HG03558 (cell line): Measurements from ENCODE around the gene GBE1.

Source experiments
- ATAC-seq: cut with Tn5 transposase; IDR thresholded peaks from one replicate; pipeline ENCODE4 v1.9.1; 2021; ENCODE audit warnings: moderate number of reproducible peaks; ENCODE audit not compliant: unreplicated experiment; ENCODE audit errors: extremely low read depth

GBE1 gene

DNA sequence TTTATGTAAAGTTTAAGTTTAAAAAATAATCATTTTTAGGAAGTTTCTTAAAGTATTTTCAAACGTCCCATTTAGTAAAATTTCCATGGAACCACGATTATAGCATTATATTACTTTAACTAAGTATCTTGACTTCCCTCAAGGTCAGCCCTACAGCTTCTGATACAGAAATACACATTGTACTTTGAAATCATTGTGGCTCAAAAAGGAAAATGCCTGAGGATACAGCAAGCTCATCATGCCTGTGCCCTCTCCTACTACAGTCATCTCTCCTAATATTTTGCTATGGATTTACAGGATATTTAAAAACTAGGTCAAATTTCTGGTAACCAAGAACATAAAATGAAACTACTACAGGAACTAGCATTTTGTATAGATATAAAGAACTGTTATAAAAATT lies 51.8 kb downstream of the GBE1 start:
- no peak for ATAC-seq

DNA sequence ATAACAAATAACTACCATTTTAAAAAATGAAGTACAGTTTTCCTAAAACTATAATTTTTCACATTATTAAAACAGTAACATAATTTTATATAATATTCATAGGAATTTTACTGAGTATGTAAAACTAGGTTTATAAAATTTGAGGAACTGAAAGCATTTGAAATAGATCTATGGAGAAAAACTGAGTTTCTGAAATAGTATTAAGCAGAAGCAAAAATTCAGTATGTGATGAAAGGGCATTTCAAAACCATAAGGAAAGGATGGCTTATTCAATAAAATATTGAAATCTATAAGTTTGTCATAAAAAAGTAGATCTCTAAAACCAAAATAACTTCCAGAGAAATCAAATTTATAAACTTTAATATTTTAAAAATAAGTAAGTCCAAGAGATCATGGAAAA lies 53.4 kb downstream of the GBE1 start:
- no peak for ATAC-seq

DNA sequence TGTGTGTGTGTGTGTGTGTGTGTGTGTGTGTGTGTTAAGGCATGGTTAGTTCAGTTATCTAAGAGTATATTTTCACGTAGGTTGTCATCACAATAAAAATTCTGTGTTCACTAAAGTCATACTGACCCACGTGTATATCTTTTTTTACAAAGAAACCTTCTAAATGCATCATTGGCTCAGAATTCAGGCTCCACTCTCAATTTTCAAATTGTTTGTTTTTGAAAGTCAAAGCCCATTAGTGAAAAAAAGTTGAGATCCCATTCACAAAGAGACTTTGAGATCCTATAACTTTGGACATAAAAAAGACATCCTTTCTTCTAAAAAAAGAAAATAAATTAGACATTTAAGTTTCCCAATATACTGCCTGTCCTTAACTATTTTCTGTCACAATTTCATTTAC lies 59.3 kb downstream of the GBE1 start:
- ATAC-seq = no peak

DNA sequence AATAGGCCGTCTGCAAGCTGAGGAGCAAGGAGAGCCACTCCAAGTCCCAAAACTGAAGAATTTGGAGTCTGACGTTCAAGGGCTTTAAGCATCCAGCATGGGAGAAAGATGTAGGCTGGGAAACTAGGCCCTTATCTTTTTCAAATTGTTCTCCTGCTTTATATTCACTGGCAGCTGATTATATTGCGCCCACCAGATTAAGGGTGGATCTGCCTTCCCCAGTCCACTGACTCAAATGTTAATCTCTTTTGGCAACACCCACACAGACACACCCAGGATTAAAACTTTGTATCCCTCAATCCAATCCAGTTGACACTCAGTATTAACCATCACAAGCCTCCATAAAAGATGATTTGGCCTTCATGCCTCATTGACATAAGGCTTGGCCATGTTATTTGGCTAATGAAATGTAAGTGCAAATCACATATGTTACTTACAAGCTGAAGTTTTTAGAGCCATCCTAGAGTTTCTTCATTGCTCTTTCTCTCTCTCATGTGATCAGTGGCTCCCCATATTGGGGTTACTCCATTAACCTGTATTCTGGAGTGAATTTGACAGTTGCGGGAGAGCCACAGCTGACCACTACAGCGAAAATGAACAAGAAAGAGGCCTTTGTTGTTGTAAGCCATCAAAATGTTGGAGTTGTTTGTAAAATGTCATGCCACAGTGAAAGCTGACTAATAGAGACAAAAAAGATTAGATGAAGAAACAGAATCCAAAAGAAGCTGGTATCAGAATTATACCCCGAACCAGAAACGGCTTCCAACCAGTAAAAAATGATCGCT lies 61.7 kb downstream of the GBE1 start:
- ATAC-seq = no peak

DNA sequence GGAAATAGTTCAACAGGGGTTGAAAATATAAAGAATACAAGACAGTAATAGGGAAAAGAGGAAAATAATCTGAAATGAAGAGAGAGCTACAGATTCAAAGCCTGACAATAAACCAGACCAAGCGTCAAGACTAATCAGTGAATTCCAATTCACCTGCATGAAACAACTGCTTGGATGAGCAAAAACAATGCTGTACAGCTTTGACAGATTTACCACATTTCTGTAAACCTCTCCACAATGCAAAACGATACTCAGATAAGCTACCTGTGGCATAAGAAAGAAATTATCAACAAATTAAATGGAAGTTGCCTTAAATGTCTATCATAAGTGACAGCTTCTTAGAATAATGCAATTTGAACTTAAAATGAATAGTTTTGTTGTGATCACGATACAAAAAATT lies 65.4 kb downstream of the GBE1 start:
- no peak for ATAC-seq

DNA sequence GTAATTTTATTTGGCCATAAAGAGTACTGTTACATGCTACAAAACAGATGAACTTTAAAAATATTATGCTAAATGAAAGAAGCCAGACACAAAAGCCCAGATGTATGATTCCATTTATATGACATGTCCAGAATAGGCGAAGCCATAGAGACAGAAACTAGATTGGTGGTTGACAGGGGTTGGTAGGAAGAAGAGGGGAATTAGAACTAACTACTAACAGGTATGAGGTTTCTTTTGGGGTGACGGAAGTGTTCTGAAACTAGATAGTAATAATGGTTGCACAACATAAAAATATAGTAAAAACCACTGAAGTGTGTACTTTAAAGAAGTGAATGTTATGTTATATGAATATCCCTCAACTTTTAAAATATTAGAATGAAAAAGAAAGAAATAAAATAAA lies 66.1 kb downstream of the GBE1 start:
- no peak for ATAC-seq

DNA sequence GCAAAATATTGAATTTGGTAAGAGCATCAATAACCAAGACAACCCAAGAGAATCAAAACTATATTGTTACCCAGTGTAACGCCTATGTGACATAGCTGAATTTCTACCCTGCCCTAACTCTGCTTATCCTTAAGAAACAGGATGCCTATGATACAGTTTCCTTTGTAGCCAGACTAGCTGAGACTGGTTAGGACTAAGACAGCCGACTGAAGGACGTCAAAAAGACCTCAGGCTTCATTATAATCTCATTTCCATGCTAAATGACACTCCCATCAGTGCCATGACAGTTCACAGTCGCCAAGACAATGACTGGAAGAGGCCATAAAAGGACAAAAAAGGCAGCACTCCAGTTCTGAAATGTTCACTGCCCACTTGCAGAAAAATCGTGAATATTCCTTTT lies 66.8 kb downstream of the GBE1 start:
- no peak for ATAC-seq

DNA sequence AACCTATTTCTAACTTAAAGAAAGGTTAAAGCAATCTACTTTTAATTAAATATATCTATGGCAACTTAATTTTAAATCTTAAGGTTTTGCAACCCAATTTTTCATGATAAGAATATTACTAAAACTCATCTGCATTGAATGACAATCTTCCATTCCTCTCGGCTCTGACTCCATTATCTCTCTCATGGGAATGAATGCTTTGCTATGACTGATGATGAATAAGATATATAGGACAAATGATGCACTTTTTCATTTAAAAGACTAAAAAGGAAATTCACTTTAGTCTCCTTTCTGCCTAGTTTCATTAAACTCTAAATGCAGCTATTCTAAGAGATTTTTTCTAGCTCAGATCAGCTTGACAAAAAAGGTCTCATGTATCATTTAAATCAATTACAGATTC lies 68.7 kb downstream of the GBE1 start:
- no peak for ATAC-seq

DNA sequence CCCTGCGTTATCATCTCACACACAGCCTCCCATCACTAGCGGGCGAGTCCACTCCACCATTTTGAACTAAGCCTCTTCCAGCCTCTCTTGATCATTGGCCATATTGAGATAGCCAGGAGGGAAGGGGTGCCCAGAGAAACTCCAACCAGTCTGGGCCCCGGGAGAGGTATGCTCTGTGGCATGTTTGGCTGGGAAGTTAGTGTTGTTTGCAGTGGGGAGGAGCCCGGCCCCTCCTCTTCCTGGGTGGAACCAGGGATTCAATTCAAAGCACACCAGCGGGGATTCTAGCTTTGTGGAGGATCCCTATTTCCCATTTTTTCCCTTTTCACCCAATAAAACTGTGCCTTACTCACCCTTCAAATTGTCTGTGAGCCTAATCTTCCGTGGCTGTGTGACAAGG lies 71.8 kb downstream of the GBE1 start:
- ATAC-seq = no peak

DNA sequence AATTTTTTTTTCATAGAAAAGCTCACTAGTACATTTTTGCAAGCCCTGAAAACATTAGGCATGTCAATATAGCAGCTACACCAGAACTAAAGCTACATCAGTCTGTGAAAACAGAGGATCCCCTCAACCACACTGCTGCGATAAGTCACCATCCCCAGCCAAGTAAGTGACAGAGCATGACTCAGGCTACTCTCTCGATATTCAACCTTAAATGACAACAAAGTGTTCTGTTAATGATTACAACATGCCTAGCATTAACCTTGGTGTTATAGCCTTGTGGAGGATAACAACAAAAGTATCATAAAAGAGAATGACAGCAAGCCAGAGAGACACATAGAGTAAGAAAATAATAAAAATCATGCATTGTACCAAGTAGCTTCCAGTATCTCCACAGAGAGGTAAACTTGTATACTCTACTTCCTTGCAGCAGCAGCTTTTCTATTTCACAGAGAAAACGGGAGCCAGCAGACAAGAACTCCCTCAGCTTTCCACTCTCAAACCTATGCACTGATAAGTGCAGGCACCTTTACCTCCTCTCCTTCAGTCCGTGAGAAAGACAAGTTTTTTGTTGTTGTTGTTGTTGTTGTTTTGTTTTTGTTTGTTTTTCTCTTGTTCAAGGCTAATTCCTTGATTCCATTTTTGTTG lies 76.6 kb downstream of the GBE1 start:
- no peak for ATAC-seq

DNA sequence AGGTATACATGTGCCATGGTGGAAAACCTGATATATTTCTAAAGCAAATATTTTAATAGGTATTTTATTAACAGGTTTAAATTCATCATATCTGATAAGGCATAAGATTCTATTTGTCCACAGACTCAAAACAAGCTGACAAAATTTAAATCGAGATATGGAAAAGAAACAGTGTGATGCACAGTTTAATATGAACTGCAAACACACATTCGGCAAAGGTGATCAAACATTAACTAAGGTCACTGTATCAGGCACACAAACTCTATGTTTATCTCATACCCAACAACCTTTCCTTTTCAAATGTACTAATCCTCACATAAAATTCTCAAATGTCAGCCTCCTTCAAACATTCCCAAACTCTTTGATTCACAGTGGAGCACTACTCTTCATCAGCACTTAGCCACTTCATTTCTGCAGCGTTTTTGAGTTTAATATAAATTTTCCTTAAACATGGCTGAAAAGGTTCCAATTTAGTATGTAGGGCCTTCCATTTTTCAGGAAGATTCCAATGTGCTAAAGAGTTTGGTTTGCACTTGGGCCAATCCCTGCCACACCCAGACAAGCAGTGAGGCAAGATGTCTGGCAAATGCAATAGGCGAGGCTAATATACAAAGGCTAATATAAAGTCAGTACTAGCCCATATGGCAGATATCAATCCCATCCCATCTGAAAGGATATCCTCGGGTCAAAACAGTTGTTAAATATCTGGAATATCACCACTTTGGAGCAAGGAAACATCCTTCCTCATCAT lies 84.6 kb downstream of the GBE1 start:
- ATAC-seq = no peak

DNA sequence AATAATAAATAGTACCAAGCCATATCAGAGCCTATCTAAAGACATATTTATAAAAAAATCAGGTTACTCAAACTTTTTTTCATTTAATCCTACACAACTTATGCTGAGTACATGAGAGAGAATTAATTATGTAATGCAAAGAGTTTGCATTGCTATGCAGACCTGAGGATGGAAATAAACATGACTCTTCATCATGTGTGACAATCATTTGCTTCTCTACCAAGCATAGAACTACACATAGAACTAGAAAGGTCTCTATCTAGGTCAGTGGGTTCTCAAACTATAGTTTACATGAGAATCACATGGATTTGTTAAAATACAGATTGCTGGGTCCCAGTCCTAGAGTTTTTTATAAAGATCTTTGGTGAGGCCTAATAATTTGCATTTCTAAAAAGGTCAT lies 86.8 kb downstream of the GBE1 start:
- ATAC-seq = no peak

DNA sequence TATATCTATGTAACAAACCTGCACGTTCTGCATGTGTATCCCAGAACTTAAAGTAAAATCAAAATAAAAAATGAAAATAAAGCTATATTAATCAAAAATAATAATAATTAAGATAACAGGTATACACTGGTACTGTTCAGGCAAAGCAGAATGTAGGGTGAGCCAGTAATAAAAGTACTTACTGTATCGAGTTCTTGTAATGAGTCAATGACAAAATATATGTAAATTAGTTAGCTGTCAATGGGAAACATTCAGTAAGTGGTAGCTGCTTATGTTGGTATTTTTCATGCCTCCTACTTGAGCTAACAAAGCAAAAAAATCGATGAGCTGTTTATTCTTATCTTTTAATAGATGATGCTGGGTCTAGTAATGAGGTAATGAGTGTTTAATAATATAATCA lies 93.2 kb downstream of the GBE1 start:
- no peak for ATAC-seq

DNA sequence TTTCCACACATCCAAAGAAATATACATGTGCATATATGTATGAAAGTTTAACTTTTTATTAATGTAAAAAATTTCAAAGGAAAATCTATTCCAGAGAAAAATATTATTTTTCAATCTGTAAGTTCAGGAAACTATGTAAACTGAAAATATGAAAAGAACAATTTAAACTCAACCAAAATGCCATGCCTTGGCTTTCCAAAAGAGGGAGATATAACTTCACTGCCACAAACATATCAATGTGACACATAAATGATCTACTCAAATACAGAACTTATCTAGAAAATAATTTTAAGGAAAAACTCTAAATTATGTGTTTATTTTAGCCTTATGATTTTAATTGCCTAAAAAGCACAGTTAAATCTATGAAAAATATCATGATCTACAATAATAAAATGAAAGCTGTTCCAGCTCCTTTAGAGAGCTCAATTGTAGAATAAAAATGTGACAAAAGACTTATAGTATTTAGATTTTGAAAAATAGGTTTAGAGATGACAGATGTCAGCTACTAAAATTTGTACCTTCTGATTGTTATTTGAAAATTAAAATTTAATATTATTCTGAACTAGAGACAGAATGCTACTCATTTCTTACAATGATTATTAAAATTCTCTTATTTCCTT lies 94.8 kb downstream of the GBE1 start:
- ATAC-seq = no peak

DNA sequence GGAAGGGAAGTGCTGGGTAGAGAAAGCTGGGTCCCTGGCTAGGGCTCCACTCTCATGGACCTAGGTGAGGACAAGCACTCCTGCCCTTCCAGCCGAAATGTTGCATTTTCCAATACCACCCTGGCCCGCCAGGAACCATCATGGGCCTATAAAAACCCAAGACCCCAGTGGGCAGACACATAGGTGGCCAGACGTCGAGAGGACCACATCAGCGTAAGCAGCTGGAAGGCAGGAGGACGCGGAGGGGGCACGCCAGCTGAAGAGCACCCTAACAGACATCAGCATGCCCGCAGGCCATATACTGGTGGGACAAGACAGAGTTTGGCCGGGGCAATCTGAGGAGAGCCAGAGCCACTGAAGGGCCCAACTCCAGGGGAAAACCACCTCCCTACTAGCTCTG lies 98.3 kb downstream of the GBE1 start:
- no peak for ATAC-seq

DNA sequence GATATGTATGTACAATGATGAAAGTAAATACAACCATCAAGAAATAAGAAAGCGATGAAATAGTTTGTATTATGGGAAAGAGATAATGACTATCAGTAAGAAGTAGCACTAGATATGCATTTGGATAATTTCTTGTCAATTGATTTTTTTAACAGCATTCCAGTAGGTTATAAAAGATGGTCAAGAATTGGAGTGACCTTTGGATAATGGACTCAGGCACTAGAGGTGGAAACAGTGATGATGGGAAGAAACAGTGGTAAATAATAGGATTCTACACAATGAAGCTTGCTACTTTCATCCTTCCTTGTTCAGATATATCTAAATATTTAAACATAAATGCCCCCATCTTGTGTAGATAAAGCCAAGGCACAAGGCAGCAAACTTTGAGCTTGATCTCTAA lies 101.4 kb downstream of the GBE1 start:
- ATAC-seq = no peak

DNA sequence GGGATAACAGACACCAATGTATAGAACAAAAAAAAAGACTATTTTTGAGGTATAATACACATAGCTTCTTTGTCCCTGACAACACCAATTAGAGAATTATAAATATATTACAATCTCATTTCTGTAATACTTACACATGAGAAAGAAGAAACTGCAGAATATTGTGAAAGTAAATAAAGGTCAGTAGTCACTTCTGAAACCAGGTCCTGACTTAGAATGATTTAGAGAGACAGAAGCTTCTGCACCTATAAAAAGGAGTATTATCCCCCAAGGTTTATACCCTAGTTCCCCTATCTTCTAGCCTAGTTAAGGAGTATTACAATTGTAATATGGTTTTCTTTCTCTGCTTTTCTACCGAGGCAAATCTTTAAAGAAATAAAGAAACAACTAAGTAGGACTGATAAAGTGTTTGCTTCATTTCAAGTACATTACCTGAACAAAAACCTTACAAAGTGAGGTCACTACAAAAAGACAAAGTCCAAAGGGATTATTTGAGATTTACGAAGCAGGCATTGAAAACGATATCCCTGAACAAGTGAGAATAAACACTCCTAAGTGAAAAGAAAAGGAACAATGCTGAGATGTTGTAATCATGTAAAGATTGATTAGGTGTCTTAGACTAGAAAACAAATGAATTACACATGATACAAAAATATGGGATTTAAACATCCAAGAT lies 103.0 kb downstream of the GBE1 start:
- ATAC-seq = no peak

DNA sequence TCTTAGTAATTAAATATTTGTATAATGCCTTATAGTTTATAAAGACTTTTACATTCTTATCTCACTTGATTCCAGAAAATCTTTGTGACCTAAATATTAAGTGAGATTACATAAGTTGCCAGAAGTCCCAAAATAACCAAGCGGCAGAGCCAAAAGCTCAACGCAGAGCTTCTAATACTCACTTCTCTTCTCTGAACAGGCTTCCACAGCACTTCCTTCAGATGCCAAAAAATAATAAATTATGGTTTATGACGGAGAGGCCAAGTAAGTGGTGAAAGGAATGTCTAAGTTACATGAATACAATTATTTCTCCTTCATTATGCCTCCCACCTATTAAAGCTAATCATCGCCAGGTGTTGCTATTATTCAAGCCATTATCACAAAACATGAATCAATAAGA lies 110.3 kb downstream of the GBE1 start:
- ATAC-seq = no peak

DNA sequence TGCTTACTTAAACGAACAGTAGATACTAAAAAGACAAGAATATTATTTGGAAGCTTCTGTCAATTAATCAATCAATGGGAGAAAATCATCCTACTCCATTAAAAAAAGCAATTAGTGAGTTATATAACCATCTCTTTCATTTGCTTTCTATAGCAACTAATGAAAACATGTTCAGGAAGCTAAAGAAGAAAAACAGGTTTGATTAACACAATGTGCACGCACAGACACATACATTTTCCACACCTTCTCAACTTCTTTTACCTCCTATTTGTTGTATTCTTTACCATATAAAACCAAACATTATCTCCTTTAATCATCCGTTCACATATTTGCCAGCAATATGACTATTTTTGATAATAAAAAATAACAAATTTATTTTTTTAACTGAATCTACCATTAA lies 111.3 kb downstream of the GBE1 start:
- ATAC-seq = no peak

DNA sequence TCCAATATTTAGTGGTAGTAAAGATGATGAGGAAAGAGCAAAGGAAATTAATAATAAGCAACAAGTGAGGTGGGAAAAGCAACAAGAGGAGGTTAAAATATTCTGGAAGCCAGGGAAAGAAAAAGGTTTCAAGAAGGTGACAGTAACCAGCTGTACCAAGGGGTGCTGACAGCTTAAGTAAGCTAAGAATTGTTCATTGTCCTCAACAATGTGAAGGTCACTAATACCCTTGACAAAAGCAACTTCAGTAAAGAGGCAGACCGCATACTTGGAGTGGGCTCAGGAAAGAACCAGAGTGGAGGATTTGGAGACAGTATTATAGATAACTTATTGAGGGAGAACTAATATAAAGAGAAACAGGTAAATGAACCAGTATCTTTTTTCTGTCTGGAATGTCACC lies 116.2 kb downstream of the GBE1 start:
- ATAC-seq = no peak

DNA sequence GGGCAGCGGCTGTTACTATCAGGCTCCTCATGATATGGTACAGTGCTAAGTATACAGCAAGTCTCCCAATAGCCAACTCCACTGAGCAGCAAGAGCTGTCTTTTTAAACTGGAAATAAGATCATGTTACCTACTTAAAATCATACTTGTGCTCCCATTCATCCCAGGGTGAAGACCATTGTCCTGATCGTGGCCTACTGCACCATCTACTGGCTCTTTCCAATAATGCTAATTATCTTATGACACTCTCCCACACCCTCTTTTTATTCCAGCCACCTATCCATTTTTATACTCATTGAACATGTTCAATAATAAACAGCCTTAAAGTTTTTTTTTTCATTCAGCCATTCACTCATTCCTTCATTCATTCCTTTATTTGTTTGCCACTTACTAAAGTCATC lies 117.7 kb downstream of the GBE1 start:
- no peak for ATAC-seq
